GM19452 (cell line): Measurements from ENCODE around the gene TMEM98.
"Not testable (repeated sequence)": the region's sequence is repeated elsewhere in the genome, so short reads cannot be mapped to it uniquely, and the experiment has no call there.

Experiments used
- ATAC-seq: cut with Tn5 transposase; IDR thresholded peaks from one replicate; pipeline ENCODE4 v1.9.1; 2021; ENCODE audit not compliant: unreplicated experiment

TMEM98 gene

DNA sequence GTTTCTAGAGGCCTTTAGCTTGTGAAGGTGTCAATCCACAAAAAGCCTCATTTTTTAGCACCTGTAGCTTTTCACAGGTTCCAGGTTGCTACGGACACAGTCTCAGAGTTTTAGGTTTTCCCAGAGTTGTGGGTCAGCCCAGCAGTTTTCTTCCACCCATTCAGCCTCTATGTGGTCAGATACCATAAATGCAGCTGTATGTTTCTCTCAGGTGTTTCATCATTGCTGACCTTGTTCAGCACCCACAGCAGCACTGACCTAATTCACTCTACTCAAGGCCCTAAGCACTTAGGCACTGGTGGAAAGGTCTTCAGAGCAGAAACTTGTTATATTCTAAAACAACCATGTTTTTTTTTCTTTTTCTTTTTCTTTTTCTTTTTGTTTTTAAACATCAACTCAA, 48.7 kb downstream of the TMEM98 start:
- ATAC-seq: no peak

DNA sequence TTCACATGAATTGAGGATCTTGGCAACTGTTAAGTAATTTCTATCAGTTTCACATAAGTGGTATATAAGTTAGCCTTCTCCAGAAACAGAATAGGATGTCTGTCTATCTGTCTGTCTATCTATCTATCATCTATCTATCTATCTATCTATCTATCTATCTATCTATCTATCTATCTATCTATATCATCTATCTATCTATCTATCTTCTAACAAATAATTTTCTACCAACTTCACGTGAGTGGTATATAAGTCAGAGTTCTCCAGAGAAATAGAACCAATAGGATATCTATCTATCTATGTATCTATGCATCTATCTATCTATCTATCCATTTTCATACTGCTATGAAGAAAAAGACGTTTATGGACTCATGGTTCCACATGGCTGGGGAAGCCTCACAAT, 52.3 kb downstream of the TMEM98 start:
- no peak for ATAC-seq

DNA sequence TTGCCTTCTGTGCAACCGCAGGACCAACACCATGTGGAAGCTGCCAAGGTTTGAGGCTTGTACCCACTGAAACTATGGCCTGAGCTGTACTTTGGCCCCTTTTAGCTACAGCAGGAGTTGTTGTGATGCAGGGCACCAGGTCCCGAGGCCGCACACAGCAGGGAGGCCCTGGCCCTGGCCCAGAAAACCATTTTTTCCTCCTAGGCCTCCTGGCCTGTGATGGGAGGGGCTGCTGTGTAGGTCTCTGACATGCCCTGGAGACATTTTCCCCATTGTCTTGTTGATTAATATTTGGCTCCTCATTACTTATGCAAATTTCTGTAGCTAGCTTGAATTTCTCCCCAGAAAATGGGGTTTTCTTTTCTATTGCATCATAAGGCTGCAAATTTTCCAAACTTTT, 53.7 kb downstream of the TMEM98 start:
- not testable (repeated sequence) for ATAC-seq

DNA sequence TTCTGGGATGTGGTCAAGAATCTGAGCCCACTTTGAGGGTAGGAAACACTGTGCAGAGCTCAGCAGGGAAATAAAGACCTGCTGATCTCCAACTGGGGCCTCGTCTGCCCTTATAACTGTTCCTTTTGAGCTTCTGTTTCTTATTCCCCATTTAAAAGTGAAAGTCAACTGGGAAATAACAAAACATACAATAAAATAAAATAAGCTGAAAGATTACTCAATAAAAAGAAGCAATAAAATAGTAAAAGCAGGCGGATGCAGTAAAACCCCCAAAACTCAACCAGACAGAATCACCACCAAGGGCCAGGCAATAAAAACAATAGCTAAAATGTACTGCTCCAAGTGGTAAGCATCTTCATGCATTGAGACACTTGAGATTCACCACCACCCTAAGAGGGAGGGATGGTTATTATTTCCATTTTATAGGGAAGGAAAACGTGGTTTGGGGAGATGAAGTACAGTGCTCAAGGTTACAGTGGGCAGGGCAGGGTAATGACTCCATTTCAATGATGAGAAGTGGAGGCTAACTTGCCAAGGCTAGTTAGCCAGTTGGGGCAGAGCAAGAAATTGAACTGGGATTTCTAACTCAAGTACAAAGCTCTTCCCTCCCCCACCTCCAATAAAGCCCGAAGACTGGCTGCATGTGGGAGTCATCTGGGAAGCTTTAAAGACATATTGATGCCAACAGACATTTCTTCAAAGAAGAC, 57.2 kb downstream of the TMEM98 start:
- ATAC-seq: no peak

DNA sequence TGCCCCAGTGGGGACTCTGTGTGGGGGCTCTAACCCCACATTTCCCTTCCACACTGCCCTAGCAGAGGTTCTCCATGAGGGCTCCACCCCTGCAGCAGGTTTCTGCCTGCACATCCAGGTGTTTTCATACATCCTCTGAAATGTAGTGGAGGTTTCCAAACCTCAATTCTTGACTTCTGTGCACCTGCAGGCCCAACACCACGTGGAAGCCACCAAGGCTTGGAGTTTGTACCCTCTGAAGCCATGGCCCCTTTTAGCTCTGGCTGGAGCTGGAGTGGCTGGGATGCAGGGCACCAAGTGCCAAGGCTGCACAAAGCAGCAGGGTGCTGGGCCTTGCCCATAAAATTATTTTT, 59.5 kb downstream of the TMEM98 start:
- ATAC-seq: not testable (repeated sequence)

DNA sequence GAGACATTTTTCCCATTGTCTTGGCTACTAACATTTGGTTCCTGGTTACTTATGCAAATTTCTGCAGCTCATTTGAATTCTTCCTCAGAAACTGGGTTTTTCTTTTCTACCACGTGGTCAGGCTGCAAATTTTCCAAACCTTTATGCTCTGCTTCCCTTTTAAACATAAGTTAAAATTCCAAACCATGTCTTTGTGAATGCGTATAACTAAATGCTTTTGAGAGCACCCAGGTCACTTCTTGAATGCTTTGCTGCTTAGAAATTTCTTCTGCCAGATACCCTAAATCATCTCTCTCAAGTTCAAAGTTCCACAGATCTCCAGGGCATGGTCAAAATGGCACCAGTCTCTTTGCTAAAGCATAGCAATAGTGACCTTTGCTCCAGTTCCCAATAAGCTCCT, 59.9 kb downstream of the TMEM98 start:
- not testable (repeated sequence) for ATAC-seq

DNA sequence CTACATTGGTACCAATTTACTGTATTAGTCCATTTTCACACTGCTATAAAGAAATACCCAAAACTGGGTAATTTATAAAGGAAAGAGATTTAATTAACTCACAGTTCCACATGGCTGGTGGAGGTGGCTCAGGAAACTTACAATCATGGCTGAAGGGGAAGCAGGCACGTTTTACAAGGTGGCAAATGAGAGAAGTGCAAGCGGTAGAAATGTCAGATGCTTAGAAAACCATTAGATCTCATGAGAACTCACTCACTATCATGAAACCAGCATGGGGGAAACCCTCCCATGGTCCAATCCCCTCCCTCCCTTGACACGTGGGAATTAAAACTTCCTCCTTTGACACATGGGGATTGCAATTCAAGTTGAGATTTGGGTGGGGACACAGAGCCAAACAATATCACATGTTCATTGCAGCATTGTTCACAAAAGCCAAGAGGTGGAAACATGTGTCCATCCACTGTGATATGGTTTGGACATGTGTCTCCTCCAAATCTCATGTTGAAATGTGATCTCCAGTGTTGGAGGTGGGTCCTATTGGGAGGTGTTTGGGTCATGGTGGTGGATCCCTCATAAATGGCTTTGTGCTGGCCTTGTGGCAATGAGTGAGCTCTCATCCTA, 60.6 kb downstream of the TMEM98 start:
- ATAC-seq: no peak

DNA sequence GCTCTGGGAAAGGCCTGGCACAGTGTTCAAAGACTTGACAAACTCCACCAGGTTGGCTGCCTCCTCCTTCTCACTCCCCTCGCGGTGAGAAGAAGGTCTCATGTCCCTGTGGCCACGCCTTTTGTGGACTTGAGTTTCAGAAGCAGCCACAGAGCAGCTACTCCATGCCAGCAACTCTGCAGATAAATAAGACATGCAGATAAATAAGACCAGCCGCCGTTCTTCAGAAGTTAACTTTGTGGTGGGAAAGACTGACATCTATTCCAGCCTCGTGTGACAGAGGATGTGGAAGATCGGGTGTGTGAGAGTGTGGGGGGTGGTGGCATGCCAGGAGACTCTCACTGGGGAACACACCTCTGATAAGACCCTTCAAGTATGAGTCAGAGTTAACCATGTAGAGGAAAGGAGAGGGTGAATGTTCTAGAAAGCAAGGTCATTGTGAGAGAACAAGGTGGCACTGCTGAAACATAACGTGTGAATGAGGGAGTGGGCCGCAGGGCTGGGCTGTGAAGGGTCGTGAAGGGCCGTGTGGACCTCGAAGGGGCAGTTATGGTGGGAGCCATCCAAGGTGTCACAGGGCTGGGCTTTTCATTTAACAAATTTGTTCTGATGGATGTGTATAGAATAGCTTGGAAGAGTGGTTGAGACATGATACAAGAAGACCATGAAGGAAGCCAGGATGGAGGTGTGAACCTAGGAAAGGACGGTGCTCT, 64.5 kb downstream of the TMEM98 start:
- no peak for ATAC-seq

DNA sequence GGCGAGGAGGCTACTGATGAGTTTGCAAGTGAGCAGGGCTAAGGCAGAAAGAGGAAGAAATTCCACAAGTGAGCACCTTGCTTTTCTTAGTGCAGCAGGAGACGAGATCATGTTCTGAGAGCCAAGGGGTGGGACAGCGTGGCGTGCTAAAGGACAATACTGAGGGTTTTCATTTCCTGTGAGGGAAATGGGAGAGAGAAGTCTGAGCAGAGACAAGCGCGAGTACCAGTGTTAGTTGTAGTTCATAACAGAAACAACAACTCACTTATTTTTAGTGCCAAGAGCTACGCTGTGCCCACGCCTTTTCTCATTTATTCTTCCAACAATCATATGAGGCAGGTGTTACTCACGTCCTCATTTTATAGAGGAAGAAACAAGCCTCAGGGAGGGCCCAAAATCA, 66.0 kb downstream of the TMEM98 start:
- no peak for ATAC-seq
